Raji (cell line): ENCODE measurements around the gene ACACA.

Experiments used
- POLR2A ChIP-seq: IDR thresholded peaks from 2 replicates; pipeline ENCODE4 v1.6.1; 2011; ENCODE audit warnings: low read depth, low read length, control low read depth; ENCODE audit not compliant: insufficient read depth

The ACACA gene

DNA sequence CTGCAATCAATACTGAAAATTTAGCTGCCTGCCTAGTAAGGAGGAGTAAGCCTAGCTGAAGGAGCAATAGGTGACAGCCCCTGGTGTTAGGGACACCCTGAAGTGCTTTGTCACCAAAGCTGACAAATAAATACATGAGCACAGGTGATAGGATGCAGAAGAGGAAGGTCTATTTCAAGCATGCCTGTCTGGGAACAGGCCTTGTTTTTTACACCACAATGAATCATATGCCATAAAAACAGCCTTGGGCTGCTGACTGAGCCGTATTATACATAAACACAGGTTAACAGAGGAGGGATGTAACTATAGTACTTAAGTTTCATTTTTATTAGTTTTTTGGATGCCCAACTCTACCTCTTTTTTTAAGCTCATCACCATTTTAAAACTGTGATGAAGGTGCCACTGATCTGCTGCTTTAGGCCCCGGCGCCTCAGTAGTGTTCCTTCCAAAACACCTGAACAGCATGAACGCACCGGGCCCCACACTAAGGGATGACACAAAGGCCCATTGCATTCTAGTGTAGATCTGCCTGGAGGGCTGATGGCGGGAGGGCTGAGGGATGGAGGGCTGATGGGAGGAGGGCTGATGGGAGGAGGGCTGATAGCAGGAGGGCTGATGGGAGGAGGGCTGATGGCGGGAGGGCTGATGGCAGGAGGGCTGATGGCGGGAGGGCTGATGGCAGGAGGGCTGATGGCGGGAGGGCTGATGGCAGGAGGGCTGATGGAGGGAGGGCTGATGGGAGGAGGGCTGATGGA lies 307.5 kb downstream of the ACACA start:
- TF ChIP-seq POLR2A, result no peak

- TF ChIP-seq POLR2A, result no peak
Measured at GRCh38 chr17:37098152-37098551, 308.5 kb downstream of the ACACA start.

- no peak for TF ChIP-seq POLR2A
Measured at GRCh38 chr17:37097154-37097553, 309.5 kb downstream of the ACACA start.

DNA sequence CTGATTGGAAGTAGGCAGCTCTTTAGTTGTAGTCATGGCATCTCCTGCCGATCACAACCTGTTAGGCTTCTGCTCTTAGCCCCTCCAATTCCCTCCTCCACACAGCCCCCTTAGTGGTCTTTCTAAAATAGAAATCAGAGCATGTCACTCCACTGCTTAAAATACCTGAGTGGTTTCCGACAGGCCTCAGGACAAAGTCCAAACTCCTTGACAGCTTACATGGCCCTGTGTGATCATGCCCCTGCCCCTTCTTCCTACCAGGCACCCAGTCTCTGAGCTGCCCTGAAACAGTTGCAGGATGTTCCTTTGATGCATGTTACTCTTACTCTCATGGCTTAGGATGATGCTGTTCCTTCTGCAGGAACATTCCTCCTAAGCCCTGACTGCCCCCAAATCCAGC lies 310.6 kb downstream of the ACACA start:
- no peak for TF ChIP-seq POLR2A

DNA sequence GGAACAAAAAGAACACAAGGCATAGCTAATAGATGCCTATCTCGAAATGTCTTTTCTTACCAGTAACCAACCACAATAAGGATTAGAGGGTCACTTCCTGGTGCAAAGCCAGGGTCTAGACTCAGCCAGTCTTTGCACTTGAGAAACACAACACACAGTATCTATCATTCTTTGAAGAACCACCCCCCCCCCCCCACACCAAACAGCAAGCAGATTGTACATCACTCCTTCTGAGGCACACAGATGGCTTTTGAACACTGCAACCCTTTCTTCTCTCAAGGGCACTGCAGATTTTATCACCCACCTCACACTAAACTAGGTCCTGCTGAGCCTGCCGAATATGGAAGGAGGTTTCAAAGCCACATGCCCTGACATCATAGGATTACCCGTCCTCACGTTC lies 312.2 kb downstream of the ACACA start:
- no peak for TF ChIP-seq POLR2A

DNA sequence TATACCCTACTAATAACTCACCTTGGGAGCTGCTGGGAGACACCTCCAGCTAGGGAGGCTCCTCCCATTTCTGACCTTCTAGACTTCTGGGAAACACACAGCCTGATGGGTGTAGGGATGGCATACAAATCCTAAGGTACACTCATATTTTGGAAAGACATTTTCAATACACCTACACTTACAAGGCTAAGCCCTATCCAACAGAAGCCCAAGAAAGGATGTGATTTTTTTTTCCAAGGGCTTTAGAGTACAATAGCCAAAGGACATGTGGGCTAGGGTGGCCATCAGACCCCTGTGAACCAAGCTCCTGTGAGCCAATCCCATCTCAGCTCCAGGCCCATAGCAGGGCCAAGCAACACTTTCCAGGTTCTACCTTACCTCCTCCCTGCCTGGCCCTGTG lies 313.9 kb downstream of the ACACA start:
- TF ChIP-seq POLR2A, result no peak

- no peak for TF ChIP-seq POLR2A
Measured at GRCh38 chr17:37092071-37092470, 314.6 kb downstream of the ACACA start.

DNA sequence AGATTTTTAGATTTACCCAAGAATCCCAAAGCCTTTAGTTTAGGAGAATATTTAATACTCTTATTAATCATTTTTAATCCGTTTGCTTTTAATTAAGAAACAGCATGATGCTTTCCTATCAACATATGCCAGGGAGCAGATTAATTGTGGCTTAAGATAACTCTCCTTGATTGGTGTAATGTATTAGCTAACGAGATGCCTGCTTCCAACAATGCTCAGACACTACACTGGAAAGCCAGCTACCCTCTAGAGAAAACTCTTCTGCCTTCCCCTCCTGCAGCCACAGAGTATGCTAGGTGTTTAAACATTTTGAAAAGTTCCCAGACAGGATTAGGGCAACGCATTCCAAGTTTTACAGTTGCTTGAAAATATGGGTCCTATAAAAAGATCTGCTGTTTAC lies 315.7 kb downstream of the ACACA start:
- TF ChIP-seq POLR2A, result no peak

DNA sequence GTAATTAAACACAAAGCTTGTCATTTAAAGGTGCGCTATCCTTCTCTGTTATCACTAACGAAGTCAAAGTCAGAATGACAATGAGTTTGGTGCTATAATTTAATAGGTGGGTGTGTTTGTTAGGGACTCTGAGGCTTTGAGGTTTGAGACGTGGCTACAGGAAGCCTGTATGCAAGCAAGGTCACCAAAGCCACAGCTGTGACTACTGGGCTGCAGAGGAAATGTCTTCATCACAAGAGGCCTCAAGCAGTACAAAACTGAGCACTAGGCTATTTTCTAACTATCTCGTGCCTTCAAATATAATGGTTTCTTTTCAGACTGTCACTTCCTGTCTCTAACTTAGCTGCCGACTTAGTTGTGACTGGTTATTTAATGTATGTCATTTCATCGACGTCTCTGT lies 316.7 kb downstream of the ACACA start:
- no peak for TF ChIP-seq POLR2A

GRCh38 chr17:37088913-37089312 lies 317.7 kb downstream of the ACACA start:
- no peak for TF ChIP-seq POLR2A

DNA sequence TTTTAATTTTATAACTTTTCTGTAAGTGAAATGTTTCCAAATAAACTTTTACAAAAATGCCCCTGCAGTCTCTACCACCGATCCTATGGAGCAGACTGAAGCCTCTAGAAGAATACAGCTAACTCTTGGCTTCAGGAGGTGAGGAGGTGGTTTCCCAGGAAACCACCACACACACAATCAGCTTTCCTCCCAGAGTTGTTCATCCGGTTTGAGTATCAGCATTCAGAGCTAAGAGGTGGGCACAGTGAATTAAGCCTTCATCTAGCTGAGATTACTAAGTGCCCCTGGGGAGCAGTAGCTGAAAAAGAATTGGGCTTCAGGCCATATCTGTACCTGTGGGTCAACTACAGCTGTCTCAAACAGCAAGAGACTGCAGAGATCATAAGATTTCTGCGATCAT lies 318.2 kb downstream of the ACACA start:
- TF ChIP-seq POLR2A, result no peak

- no peak for TF ChIP-seq POLR2A
Measured at GRCh38 chr17:37087683-37088082, 319.0 kb downstream of the ACACA start.

GRCh38 chr17:37086948-37087347 lies 319.7 kb downstream of the ACACA start:
- TF ChIP-seq POLR2A, result no peak

- TF ChIP-seq POLR2A, result no peak
Measured at GRCh38 chr17:37086334-37086733, 320.3 kb downstream of the ACACA start.

GRCh38 chr17:37084372-37084771 lies 322.3 kb downstream of the ACACA start:
- no peak for TF ChIP-seq POLR2A

GRCh38 chr17:37083456-37083855 lies 323.2 kb downstream of the ACACA start:
- TF ChIP-seq POLR2A, result no peak

- no peak for TF ChIP-seq POLR2A
Measured at GRCh38 chr17:37082985-37083384, 323.7 kb downstream of the ACACA start.
